Right cardiac atrium (tissue), 5 donors: ENCODE results near the gene INTS11. TPM values are rescaled to one million over a fixed set of nuclear protein-coding genes. Genes with fewer than 3 reads are reported as not detected.

Experiments
- ATAC-seq, 2 donors: fragments of 200-7000 bp; cut with Tn5 transposase; one replicate each; pipeline versions ENCODE4 v1.8.0 to v1.9.1; 2020; ENCODE audit warnings: moderate library complexity in 2 of 2, mild to moderate bottlenecking in 1 of 2
- DNase-seq, 3 donors: peaks; one replicate each; pipeline ENCODE4 v3.0.0-alpha.2; 2020
- H3K27ac ChIP-seq: one replicate; pipeline ENCODE4 v1.5.1; 2013; ENCODE audit warnings: mild to moderate bottlenecking, low read length, control low read depth, moderate library complexity
- H3K27me3 ChIP-seq: one replicate; pipeline ENCODE4 v1.6.1; 2013; ENCODE audit not compliant: control insufficient read depth, insufficient read depth
- H3K4me1 ChIP-seq: one replicate; pipeline ENCODE4 v1.6.1; 2013; ENCODE audit warnings: low read length; ENCODE audit not compliant: control insufficient read depth, insufficient read depth
- H3K4me3 ChIP-seq: one replicate; pipeline ENCODE4 v1.5.1; 2013; ENCODE audit warnings: low read length, control low read depth
- H3K9me3 ChIP-seq: one replicate; pipeline ENCODE4 v1.6.1; 2013; ENCODE audit warnings: low read length; ENCODE audit not compliant: control insufficient read depth
- WGBS: extraction: QIAGEN DNeasy Blood & Tissue Kit; methylation state at CpG from one replicate; pipeline ENCODE4 v1.1.7; 2013; 5-methylcytosine and 5-hydroxymethylcytosine counted together
- intact Hi-C, 4 donors: fragments of 100-400 bp; cut with DNase I; formaldehyde crosslinking; loops; one replicate each; pipeline versions ENCODE4 v1.11.0 to v1.14.0; 2022 to 2023
- polyA plus RNA-seq: library from polyadenylated mRNA; stranded (reverse); fragments of 200-250 nt; gene quantifications from one replicate; pipeline ENCODE4 v1.2.3, GENCODE V29; 2013
- total RNA-seq, 4 donors: library from RNA; stranded (reverse); fragmentation: NEBNext Ultra II Directional; extraction: Animal tissue kit (Norgen Biotek cat#: 25700); gene quantifications; one replicate each; pipeline ENCODE4 v1.2.1, GENCODE V29; 2021
- donor health status: healthy with polysubstance abuse.
- donor health status: DM: no; HTN: yes; CAD: no.
- donor health status: DM: no; HTN: no; CAD: no.
- donor health status: DM: no; HTN: yes; CAD: no; lungs with severe emphysema.
- donor health status: DM: yes; HTN: yes; CAD: no.

INTS11 gene
- total and polyA plus RNA-seq, 5 donors, result 53.1 to 70.3 (median 58.8) TPM

DNA sequence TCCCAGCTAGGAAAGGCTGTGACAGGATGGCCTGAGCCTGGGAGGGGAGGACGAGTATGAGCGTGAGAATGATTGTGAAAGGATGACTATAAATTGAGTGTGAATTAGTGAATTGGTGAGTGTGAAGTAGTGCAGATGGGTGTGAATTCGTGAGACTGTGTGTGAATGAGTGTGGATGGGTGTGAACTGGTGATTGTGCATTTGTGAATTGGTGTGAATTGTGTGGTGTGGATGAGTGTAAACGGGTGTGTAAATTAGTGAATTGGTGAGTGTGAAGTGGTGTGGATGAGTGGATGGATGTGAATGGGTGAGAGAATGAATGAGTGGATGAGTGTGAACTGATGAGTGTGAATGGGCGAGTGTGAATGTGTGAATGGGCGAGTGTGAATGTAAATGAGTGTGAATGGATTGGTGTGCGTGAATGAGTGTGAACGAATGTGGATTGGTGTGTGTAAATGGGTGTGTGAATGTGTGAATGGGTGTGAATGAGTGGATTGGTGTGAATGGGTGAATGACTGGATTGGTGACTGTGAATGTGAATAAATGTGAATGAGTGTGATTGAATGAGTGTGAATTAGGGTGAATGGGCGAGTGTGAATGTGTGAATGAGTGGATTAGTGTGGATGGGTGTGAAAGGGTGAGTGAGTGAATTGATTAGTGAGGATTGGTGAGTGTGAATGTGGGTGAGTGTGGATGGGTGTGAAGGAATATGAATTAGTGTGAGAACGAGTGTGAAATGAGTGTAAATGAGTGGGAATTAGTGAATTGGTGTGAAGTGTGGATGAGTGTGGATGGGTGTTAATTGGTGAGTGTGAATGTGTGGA, 41.6 kb upstream of the INTS11 start:
- intact Hi-C loops, result no loop called here
- ATAC-seq (no peak), DNase-seq (peak in 1 of 3 donors; percentile 15)
- Histone ChIP-seq H3K27ac (no peak overlapping the region), H3K4me1 (no peaks in the 10 kb centered on the region), H3K9me3 (no peaks in the 10 kb centered on the region), H3K27me3 (no peaks in the 10 kb centered on the region), H3K4me3 (no peak overlapping the region)
- WGBS, result 83% methylated on average over 10 of the region's 10 CpGs

DNA sequence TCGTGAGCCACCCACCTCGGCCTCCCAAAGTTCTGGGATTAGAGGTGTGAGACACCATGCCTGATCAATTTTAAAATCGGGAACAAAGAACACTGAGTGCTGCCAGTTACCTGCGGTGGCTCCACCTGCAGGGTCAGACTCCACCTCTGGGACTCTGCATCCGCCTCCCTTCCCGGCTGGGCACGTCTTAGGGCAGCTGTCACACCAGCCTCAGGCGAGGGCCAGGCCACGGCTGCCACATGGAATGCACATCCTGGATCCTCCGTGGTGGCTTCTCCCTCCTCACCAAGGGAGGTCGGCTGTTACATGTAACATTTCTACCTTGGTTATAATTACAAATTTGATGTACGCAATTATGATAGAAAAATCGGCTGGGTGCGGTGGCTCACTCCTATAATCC, 39.8 kb upstream of the INTS11 start:
- Histone ChIP-seq H3K27ac (no peak overlapping the region), H3K27me3 (no peaks in the 10 kb centered on the region), H3K4me3 (no peak overlapping the region), H3K9me3 (no peaks in the 10 kb centered on the region), H3K4me1 (peaks cover 4% of the 10 kb centered on the region)
- WGBS, result 82% methylated on average over 14 of the region's 14 CpGs
- intact Hi-C loops, result no loop called here
- no peak for ATAC-seq
- DNase-seq, result peak in 2 of 3 donors; percentile 38 to 46

DNA sequence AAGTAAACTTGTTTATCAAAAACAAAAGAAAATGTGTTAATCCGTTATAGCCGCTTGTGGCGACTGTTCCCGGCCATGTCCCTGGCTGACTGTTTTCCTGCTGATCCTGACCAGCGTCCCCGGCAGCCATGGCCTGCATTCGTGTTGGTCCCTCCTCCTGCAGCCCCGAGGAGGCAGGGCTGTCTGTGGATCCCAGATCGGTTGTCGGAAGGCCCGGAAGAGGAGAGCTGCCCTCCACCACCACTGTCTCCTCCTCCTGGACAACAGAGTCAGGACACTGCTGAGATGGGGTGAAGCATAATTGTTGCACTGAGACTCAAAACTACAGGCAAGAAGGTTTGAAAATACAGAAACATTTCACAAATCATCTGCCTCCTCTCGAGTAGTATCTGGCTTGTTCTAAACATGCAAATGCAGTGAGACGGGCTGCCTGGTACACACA, 37.5 kb upstream of the INTS11 start:
- ATAC-seq (peak in 1 of 2 donors; percentile 35), DNase-seq (peak; percentile 72 to 88 (median 81))
- Histone ChIP-seq H3K4me3 (no peak overlapping the region), H3K27ac (peak overlapping the region; percentile 4), H3K9me3 (no peaks in the 10 kb centered on the region), H3K4me1 (peaks cover 4% of the 10 kb centered on the region), H3K27me3 (no peaks in the 10 kb centered on the region)
- intact Hi-C loops, result no loop called here
- WGBS, result 16% methylated on average over 13 of the region's 13 CpGs

DNA sequence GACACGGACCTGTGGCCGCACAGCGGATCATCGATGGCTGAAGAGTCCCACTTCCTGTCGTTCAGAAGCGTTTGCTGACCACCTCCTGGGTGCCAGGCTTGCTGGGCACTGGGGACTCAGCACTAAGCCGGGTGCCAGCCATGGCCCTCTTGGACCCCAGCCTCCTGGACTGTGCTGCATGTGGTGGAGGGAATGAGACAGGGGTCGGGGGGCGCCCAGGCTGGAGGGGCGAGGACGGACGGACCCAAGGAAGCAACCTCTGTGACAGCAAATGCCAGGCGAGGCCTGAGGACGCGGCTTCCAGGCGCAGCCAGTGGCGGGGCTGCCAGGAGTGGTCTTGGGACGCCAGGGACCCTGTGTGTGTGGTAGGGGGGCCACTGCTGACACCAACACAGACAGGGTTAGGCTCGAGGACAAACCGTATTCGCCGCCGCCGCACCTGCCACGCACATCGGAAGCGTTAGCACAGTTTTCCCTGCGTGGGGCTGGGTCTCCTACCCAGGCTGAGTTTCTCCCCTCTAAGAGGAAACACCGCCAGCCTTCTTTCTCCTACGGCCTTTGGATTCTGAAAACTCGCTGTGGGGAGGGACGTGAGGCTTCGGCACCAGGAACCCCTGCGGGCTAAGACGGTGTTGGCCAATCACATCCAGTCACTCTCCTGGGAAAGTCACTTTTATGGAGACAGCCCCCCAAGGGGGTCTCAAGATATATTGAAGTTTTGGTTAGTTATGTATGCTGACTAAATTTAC, 36.9 kb upstream of the INTS11 start:
- peaks cover 4% of the 10 kb centered on the region for H3K4me1 ChIP-seq
- WGBS, result 75% methylated on average over 35 of the region's 35 CpGs
- no peak for ATAC-seq
- no peaks in the 10 kb centered on the region for H3K9me3 ChIP-seq
- H3K27me3 ChIP-seq, result no peaks in the 10 kb centered on the region
- intact Hi-C loops, result no loop called here
- H3K4me3 ChIP-seq, result no peak overlapping the region
- DNase-seq, result peak; percentile 26 to 55 (median 53)
- no peak overlapping the region for H3K27ac ChIP-seq

DNA sequence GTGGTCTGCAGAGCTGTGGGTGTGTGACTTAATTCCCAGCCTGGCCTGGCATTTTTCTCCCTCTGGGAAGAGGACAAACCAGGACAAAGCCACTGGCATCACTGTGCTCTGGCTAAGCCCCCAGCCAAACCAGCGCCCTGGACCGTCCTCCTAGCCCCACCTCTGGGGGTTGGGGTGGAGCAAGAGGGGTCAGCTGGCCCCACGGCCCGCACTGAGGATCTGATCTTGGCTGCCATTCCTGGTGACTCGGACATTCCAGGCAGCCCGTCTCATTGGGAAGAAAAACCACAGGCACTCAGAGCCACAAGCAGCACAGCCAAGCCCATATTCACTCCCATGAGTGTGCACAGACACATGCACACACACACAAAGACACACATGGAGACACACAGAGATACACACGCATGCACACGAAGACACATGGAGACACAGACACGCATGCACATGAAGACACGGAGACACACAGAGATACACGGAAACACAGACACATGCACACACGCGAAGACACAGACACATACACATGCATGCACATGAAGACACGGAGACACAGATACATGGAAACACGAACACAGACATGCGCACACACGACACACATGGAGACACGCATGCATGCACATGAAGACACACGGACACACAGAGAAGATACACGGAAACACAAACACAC, 36.2 kb upstream of the INTS11 start:
- Histone ChIP-seq H3K4me3 (no peak overlapping the region), H3K4me1 (peaks cover 4% of the 10 kb centered on the region), H3K27ac (no peak overlapping the region), H3K9me3 (no peaks in the 10 kb centered on the region), H3K27me3 (no peaks in the 10 kb centered on the region)
- DNase-seq (peak; percentile 80 to 90 (median 90)), ATAC-seq (peak; percentile 39 to 55)
- WGBS, result 68% methylated on average over 20 of the region's 20 CpGs
- intact Hi-C loops, result no loop called here

DNA sequence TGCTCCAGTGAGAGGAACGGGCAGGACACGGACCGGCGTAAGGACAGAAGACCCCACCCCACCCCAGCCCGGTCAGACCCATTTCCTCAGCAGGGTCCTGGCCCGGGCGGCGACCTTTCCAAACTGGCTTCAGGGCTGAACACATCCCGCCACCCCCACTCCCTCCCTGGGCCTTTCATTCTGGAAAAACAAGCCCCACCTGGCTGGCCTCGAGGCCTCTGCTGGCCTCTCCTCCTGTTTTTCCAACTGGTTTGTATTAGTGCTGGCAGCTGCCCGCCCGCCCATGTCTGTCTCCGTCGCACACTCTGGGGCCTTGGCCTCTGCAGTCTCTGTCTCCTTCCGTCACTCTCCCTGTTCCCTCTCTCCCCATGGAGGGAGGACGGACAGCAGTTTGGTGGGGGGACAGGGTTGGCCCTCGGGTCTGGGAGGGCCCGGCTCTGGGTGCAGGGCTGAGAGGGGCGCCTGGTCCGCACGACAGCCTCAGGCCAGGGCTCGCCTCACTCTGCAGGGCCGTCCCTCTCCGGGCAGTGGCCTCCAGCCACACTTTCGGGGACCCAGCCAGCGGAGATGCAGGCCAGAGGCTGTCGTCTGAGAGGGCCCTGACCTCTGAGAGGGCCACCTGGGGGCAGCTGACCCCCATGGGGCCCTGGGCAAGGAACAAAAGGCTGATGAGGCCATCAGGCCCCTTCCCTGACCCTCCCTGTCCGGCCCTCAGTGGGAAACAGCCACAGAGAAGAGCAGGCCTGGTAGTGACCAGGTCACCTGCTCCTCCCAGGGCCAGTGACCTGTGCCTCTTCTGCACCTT, 35.4 kb upstream of the INTS11 start:
- DNase-seq (peak; percentile 50 to 85 (median 77)), ATAC-seq (peak; percentile 4 to 5)
- Histone ChIP-seq H3K4me3 (no peak overlapping the region), H3K9me3 (no peaks in the 10 kb centered on the region), H3K27ac (peak overlapping the region; percentile 19), H3K27me3 (no peaks in the 10 kb centered on the region), H3K4me1 (peaks cover 4% of the 10 kb centered on the region)
- 48% methylated on average over 28 of the region's 28 CpGs for WGBS
- intact Hi-C loops, result no loop called here

DNA sequence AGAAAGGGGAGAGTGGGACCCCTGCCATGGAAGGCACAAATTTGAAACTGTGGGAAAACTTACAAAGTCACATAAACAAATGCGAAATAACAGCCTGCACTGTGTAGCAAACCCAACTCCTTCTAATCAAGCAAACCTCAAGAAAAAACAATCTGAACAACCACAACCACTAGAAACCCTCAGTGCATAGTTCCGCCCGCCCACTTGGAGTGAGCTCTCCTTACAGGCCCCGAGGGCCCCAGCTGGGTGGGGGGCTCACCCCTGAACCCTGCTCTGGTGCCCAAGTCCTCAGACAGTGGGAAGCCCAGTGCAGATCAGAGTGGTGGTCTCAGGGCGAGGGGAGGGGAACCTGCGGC, 34.8 kb upstream of the INTS11 start:
- H3K4me1 ChIP-seq, result peaks cover 6% of the 10 kb centered on the region
- DNase-seq (peak; percentile 30 to 77 (median 73)), ATAC-seq (no peak)
- H3K27ac ChIP-seq, result peak overlapping the region; percentile 64
- H3K4me3 ChIP-seq, result no peak overlapping the region
- WGBS, result 63% methylated on average over 6 of the region's 6 CpGs
- no peaks in the 10 kb centered on the region for H3K9me3 ChIP-seq
- no peaks in the 10 kb centered on the region for H3K27me3 ChIP-seq
- intact Hi-C loops, result no loop called here

DNA sequence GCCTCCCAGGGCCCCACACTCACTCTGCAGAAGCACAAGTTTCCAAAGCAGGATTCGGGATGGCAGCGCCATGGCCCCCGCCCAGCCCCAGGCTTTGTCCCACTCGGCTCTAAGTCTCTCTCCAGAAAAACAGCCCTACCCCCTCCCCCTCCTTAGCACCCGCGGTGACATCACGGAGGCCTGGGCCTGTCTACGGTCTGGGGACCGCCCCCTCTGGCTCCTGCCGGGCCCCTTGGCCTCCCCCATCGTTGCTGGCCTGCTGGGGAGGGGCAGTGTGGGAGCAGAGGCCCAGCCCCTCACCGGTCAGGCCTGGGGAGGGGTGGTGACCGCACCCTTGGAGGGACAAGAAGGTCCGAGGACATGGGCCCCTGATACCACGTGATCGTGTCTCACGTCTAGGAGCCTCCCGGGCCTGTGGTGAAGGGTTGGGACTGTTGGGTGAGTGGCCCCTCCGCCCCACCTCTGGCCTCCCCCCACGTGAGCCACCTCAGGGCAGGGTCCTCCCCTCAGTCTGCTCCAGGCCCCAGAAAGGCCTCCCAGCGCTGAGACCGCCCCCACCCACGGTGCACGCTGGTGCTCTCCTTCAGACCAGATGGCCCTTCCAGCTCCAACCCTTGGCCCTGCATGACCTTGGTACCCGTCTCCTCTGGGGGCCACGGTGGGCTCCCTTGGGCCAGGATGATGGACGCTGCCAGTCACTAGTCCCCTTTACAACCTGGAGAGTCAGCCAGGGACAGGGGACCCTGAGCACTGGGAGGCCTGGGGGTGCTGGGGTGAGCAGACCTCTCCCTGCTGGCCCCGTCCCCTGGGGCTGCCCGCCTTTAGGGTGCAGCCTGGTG, 34.2 kb upstream of the INTS11 start, which contains the start of gene MXRA8:
TSS of gene MXRA8 (minus strand) at position 123 of the 839 bp plus-strand sequence. CDS start at position 72, 51 bp downstream.
- H3K27me3 ChIP-seq, result no peaks in the 10 kb centered on the region
- peaks cover 6% of the 10 kb centered on the region for H3K4me1 ChIP-seq
- H3K27ac ChIP-seq, result peak within 1 kb of the TSS; percentile 64
- peak within 1 kb of the TSS; percentile 45 for H3K4me3 ChIP-seq
- WGBS, result 28% methylated on average over 29 of the region's 29 CpGs
- ATAC-seq (peak; percentile 69 to 83), DNase-seq (peak; percentile 88 to 95 (median 94))
- H3K9me3 ChIP-seq, result no peaks in the 10 kb centered on the region
- intact Hi-C loops, result no loop called here

DNA sequence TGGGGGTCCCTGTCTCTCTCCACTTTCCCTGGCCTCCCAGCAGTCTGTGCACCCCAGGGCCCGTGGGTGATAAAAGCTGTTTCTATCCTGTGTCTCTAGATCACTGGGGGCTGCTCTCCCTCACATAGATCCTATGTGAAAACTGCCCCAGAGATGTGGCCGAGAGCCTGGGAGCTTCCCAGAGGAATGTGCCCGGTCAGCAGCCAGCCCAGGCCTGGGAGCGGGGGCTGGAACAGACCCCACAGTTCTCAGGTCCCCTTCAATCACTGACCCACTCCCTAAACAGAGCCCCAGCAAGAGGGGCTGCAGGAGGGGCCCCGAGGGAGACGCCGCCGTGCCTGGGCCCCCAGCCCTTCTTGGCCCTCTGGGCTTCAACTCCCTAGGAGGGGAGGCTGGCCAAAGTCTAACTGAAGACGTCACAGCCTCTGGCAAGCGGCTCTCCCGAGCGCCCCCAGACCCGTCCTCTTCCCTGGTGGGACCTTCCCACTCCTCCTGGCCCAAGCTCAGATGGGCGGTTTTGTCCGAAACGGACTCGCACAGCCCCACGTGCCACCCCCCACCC, 33.5 kb upstream of the INTS11 start:
- H3K4me1 ChIP-seq, result peaks cover 6% of the 10 kb centered on the region
- H3K4me3 ChIP-seq, result peak overlapping the region; percentile 45
- intact Hi-C loops, result no loop called here
- ATAC-seq (peak in 1 of 2 donors; percentile 0), DNase-seq (peak in 1 of 3 donors; percentile 68)
- no peaks in the 10 kb centered on the region for H3K27me3 ChIP-seq
- H3K27ac ChIP-seq, result peak overlapping the region; percentile 60
- no peaks in the 10 kb centered on the region for H3K9me3 ChIP-seq
- WGBS, result 12% methylated on average over 18 of the region's 18 CpGs
